GM12874 (cell line): ENCODE data around the gene ANKRD55.

Experiments used
- TF ChIP-seq, protein P1 (sequence below): IDR thresholded peaks from 2 replicates; pipeline ENCODE4 v1.5.1; 2011; ENCODE audit warnings: low read depth, mild to moderate bottlenecking, control low read depth, low read length, moderate library complexity; ENCODE audit not compliant: insufficient read depth

Gene ANKRD55

GRCh38 chr5:56166671-56167385, 66.3 kb downstream of the ANKRD55 start:
- TF ChIP-seq, protein P1, sequence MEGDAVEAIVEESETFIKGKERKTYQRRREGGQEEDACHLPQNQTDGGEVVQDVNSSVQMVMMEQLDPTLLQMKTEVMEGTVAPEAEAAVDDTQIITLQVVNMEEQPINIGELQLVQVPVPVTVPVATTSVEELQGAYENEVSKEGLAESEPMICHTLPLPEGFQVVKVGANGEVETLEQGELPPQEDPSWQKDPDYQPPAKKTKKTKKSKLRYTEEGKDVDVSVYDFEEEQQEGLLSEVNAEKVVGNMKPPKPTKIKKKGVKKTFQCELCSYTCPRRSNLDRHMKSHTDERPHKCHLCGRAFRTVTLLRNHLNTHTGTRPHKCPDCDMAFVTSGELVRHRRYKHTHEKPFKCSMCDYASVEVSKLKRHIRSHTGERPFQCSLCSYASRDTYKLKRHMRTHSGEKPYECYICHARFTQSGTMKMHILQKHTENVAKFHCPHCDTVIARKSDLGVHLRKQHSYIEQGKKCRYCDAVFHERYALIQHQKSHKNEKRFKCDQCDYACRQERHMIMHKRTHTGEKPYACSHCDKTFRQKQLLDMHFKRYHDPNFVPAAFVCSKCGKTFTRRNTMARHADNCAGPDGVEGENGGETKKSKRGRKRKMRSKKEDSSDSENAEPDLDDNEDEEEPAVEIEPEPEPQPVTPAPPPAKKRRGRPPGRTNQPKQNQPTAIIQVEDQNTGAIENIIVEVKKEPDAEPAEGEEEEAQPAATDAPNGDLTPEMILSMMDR, result no peak

DNA sequence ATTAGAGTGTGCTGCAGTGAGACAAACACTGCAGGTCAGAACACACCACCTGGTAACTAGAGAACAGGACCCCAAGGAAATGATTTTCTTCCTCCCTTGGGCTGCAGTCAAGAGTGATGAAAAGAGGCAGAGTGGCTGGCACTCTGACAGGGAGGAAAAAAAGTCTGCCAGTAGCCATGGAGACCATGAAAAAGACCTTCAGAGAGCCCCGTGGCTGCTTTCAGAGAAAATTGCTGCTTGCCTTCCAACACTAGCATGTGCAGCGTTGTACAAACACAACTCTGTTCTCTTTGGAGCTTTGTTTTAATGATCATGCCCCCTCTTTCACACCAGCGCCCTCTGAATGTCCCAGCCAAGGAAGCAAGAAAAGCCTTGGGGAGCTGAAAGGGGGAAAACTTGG, 68.8 kb downstream of the ANKRD55 start:
- TF ChIP-seq, protein P1, result no peak

DNA sequence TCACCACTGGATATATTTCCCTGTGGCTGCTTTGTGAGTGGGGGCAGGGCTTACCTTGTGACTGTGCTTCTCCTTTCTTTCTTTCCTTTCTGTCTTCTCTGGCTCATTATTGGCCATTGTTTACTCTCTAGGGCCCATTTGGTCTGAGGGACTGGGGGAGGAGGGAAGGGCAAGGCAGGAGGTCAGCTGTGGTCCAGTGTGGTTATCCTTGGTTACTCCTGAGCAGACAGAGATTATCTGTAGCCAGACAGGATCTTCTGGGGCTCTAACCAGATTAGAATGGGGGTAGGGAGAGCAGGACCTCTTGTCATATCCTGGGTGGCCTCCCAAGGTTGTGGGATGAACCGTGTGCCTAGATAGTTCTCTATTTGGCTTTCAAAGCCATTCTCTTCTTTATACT, 71.2 kb downstream of the ANKRD55 start:
- TF ChIP-seq, protein P1, result no peak

GRCh38 chr5:56161439-56161823, 71.7 kb downstream of the ANKRD55 start:
- TF ChIP-seq, protein P1, result no peak

DNA sequence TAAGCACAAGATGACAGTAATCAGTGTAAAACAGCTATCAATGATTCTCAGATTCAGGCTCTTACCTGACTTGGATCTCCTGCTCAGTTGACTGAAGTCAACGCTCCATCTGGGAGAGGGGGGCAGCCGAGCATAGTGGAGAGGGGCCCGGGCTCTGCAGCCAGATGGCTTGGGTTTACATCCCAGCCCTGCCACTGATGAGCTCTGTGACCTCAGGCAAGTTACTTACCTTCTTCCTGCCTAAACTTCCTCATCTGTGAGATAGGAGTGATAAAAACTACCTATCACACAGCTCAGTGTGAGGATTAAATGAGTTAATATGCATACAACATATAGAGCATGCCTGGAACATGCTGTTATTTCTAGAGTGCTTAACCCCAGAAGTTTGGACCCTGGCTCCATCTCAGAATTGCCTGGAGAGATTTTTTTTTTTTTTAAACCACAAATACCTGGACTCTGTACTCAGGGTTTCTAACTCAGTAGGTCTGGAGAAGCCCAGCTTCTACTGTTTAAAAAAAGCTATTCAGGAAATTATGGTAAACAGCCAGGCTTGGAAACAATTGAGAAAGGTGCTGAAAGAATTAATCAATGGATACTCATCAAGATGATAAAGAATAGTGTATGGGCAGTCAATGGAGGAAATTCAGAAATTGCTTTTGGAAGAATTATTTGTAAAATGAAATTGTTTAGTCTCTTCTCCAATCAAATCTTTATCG, 72.2 kb downstream of the ANKRD55 start:
- TF ChIP-seq, protein P1, result no peak

DNA sequence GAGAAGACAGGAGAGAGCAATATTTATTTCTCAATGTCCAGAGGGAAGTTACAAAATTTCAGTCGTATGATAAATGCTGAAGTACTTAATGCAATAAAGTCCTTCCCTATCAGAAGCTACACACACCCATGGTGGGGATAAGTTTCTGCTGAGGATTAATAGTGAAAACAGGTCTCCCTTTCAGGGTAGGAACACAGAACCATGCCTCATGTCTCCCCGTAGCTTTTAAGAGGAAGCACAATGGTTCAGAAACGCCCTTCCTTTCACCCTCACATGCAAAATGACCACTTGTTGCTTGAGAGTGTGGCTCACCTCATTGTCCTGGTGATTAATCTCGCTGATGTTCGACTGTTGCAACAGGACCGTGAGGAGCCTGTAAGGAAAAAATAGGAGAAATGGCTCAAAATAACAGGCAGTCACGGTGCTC, 73.6 kb downstream of the ANKRD55 start:
- TF ChIP-seq, protein P1, result no peak

DNA sequence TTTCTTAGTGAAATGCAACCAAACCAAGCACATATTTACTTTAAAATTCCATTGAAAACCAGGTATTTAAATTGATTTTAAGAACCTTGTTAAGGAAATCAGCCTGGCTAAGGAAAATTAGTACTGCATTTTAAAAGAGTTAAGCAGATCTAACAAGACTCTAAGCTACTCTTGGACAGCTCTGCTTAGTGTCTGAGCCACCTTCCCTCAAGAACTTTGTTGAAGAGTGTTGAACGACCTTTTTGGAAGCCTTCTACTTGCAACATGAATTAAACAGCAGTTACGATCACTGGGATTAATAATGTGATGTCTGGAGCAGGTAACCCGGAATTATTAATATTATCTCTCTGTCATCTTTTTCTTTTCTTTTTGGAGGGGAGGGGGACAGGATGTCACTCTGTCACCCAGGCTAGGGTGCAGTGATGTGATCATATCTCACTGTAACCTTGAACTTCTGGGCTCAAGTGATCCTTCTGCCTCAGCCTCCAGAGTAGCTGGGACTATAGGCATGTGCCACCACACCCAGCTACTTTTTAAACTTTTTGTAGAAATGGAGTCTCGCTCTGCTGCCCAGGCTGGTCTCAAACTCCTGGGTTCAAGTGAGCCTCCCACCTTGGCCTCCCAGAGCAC, 74.7 kb downstream of the ANKRD55 start:
- TF ChIP-seq, protein P1, result no peak
